Osteoblast (primary cell): ENCODE measurements around the gene SLC26A1. TPM values are rescaled to one million over a fixed set of nuclear protein-coding genes. Genes with fewer than 3 reads are reported as not detected.

Experiments used
- DNase-seq: peaks from one replicate; pipeline ENCODE4 v3.0.0; 2011; ENCODE audit warnings: low spot score, mixed read lengths; ENCODE audit not compliant: insufficient read length; ENCODE audit errors: missing footprints
- H2AFZ ChIP-seq: 2 replicates; pipeline ENCODE4 v1.6.0; 2011; ENCODE audit warnings: mild to moderate bottlenecking, low read length
- H3K27ac ChIP-seq: 2 replicates; pipeline ENCODE4 v1.5.1; 2011; ENCODE audit warnings: mild to moderate bottlenecking, low read depth, low read length, moderate library complexity
- H3K27me3 ChIP-seq: 2 replicates; pipeline ENCODE4 v1.6.0; 2012; ENCODE audit warnings: mild to moderate bottlenecking, control low read depth, inconsistent platforms, low read length, moderate library complexity; ENCODE audit not compliant: insufficient read depth
- H3K36me3 ChIP-seq: 2 replicates; pipeline ENCODE4 v1.5.1; 2011; ENCODE audit warnings: mild to moderate bottlenecking, low read length, control low read depth, moderate library complexity; ENCODE audit not compliant: insufficient read depth
- H3K4me1 ChIP-seq: 2 replicates; pipeline ENCODE4 v1.5.1; 2011; ENCODE audit warnings: mild to moderate bottlenecking, low read length, control low read depth, moderate library complexity; ENCODE audit not compliant: insufficient read depth
- H3K4me2 ChIP-seq: 2 replicates; pipeline ENCODE4 v1.6.0; 2011; ENCODE audit warnings: mild to moderate bottlenecking, low read length; ENCODE audit not compliant: insufficient read depth
- H3K4me3 ChIP-seq: fragments of 200-600 bp; sonication (generic); 3 replicates; pipeline ENCODE4 v1.5.1; 2012; ENCODE audit warnings: mild to moderate bottlenecking, low read length, inconsistent platforms; ENCODE audit not compliant: insufficient read depth
- H3K79me2 ChIP-seq: 2 replicates; pipeline ENCODE4 v1.6.0; 2012; ENCODE audit warnings: mild to moderate bottlenecking, low read length, control low read depth, inconsistent platforms; ENCODE audit not compliant: insufficient read depth
- H3K9me3 ChIP-seq: 2 replicates; pipeline ENCODE4 v1.5.1; 2011; ENCODE audit warnings: low read depth, low read length, control low read depth
- H4K20me1 ChIP-seq: 2 replicates; pipeline ENCODE4 v1.6.0; 2012; ENCODE audit warnings: mild to moderate bottlenecking, low read length, control low read depth; ENCODE audit not compliant: insufficient read depth
- total RNA-seq: library from RNA; depleted of rRNA; stranded (reverse); fragments of >200 nt; gene quantifications from 2 replicates; pipeline ENCODE4 v1.2.3, GENCODE V29; 2012
- TF ChIP-seq, protein P1 (sequence below): IDR thresholded peaks from 2 replicates; pipeline ENCODE4 v1.5.1; 2011; ENCODE audit warnings: mild to moderate bottlenecking, low read depth, low read length, moderate library complexity; ENCODE audit errors: extremely low read depth

SLC26A1 gene
- total RNA-seq, 1 donor: 0.36 TPM

DNA sequence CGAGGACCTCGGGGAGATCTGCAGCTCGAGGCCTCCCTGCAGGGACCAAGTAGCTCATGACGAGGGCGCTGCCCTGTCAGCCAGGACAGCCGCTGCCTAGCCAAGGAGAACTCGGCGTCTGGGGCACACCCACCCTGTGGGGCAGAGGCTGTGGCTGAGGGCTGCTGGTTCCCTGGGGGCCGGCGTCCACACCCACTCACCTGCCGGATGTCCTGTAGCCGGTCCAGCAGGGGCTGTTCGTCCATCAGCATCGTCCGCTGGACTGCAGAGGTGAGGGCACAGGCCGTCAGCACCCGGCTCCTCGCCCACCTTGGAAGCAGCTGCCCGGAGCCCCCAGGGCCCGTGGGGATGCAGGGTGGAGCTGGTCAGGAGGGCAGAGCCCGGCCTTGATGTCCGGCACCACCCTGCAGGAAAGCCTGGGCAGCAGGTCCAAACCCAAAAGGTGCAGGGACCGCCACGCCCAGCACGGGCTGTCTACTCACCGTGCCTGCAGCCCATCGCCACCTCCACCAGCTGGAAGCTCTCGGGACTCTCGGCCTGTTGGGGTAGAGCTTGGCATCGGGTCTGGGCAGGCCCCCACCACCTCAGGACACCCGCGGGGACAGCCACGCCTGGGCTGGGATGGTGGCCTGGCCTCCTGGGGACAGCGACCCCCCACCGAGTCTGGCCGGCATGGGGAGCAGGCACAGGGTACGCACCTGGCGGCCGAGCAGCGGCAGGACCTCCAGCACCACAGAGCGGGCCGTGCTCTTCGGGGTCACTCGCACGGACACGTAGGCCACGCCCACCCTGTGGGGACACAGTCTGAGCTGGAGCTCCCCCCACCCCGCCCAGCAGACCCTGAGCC is 26.7 kb downstream of the SLC26A1 start:
- Histone ChIP-seq H3K79me2 (peaks cover 13% of the 10 kb centered on the region), H3K9me3 (no peaks in the 10 kb centered on the region), H3K4me1 (no peaks in the 10 kb centered on the region), H3K4me3 (no peak overlapping the region), H3K27ac (no peak overlapping the region), H3K4me2 (no peak overlapping the region), H3K27me3 (no peaks in the 10 kb centered on the region), H4K20me1 (peaks cover 19% of the 10 kb centered on the region), H3K36me3 (peaks cover 10% of the 10 kb centered on the region), H2AFZ (no peak overlapping the region)
- peak; percentile 84 for DNase-seq
- TF ChIP-seq, protein P1, sequence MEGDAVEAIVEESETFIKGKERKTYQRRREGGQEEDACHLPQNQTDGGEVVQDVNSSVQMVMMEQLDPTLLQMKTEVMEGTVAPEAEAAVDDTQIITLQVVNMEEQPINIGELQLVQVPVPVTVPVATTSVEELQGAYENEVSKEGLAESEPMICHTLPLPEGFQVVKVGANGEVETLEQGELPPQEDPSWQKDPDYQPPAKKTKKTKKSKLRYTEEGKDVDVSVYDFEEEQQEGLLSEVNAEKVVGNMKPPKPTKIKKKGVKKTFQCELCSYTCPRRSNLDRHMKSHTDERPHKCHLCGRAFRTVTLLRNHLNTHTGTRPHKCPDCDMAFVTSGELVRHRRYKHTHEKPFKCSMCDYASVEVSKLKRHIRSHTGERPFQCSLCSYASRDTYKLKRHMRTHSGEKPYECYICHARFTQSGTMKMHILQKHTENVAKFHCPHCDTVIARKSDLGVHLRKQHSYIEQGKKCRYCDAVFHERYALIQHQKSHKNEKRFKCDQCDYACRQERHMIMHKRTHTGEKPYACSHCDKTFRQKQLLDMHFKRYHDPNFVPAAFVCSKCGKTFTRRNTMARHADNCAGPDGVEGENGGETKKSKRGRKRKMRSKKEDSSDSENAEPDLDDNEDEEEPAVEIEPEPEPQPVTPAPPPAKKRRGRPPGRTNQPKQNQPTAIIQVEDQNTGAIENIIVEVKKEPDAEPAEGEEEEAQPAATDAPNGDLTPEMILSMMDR: no peak

DNA sequence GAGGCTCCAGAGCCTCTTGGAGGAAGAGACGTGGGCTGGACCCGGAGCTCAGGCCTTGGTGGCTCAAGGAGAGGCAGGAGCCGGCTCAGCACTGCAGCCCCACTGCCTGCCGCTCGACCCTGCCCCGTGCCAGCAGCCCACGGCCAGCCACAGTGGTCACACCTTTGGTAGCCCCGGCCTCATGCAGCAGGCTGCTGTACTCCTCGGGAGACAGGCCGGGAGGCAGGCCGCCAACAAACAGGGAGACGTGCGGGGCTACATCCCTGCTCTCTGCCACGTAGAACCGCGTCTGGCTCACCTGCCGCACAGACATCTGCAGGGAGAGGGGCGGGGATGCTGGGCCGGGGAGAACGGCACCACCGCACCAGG is 27.5 kb downstream of the SLC26A1 start:
- no peak overlapping the region for H3K4me2 ChIP-seq
- no peaks in the 10 kb centered on the region for H3K4me1 ChIP-seq
- no peaks in the 10 kb centered on the region for H3K27me3 ChIP-seq
- TF ChIP-seq, protein P1: no peak
- peak; percentile 77 for DNase-seq
- H3K4me3 ChIP-seq: no peak overlapping the region
- peaks cover 11% of the 10 kb centered on the region for H4K20me1 ChIP-seq
- H3K79me2 ChIP-seq: peaks cover 6% of the 10 kb centered on the region
- H3K9me3 ChIP-seq: no peaks in the 10 kb centered on the region
- H2AFZ ChIP-seq: no peak overlapping the region
- no peak overlapping the region for H3K27ac ChIP-seq
- H3K36me3 ChIP-seq: peaks cover 10% of the 10 kb centered on the region

DNA sequence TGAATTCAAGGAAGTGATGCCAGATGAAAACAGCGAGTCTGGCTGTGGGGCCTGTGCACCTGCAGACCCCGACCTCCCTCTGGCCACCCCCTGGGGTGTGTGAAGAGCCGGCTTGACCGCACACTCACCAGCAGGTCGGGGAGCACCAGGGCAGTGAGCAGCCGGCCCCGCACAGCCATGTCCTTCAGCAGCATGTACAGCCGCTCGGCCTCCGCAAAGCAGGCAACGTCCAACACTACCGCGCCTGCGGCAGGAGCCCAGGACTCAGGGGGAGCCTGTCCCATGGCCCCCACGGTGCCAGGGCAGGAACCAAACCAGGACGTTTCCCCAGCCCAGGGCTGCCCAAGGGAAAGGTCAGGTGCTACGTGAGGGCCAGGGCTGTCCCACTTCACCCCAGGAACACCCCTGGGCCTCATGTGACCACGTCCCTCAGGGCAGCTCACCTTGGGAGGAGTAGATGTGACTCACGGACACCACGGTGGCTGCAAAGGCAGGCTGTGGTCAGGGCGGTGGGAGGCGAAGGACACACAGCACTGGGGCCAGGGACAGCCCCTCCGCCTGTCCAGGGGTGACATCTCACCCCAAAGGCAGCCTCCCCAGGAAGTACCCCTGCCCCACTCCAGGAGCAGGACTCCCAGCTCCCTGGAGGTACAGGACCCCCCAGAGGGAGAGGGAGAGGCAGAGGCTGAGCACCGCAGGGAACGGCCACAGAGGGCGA is 28.0 kb downstream of the SLC26A1 start:
- H3K79me2 ChIP-seq: peaks cover 1% of the 10 kb centered on the region

More for the DNA sequence above, 28.0 kb downstream of the SLC26A1 start:
- Histone ChIP-seq H3K27me3 (no peaks in the 10 kb centered on the region), H3K4me2 (no peak overlapping the region), H4K20me1 (peaks cover 6% of the 10 kb centered on the region), H2AFZ (no peak overlapping the region), H3K9me3 (no peaks in the 10 kb centered on the region), H3K4me3 (no peak overlapping the region), H3K27ac (no peak overlapping the region), H3K4me1 (no peaks in the 10 kb centered on the region), H3K36me3 (peaks cover 10% of the 10 kb centered on the region)
- TF ChIP-seq, protein P1: no peak
- peak; percentile 88 for DNase-seq
